Cardiac fibroblast (primary cell): ENCODE measurements around the gene PCDH9.
"Not testable (repeated sequence)": the region's sequence is repeated elsewhere in the genome, so short reads cannot be mapped to it uniquely, and the experiment has no call there.

ENCODE experiments used
- DNase-seq, 2 donors: peaks; one replicate each; pipeline versions ENCODE4 v3.0.0 to v3.0.0-alpha.2; 2010; ENCODE audit warnings: low read depth in 2 of 2
- H3K4me3 ChIP-seq, 2 donors: replicated peaks in 1 of 2; 1 replicate in 1 of 2; 2 replicates in 1 of 2; pipeline ENCODE4 v1.5.1; 2011; ENCODE audit warnings: low read depth in 2 of 2, low read length in 2 of 2, mild to moderate bottlenecking in 2 of 2, moderate library complexity in 1 of 2
- CTCF ChIP-seq: IDR thresholded peaks from one replicate; pipeline ENCODE4 v1.5.1; 2011; ENCODE audit warnings: low read depth, mild to moderate bottlenecking, low read length, inconsistent platforms

PCDH9 gene

DNA sequence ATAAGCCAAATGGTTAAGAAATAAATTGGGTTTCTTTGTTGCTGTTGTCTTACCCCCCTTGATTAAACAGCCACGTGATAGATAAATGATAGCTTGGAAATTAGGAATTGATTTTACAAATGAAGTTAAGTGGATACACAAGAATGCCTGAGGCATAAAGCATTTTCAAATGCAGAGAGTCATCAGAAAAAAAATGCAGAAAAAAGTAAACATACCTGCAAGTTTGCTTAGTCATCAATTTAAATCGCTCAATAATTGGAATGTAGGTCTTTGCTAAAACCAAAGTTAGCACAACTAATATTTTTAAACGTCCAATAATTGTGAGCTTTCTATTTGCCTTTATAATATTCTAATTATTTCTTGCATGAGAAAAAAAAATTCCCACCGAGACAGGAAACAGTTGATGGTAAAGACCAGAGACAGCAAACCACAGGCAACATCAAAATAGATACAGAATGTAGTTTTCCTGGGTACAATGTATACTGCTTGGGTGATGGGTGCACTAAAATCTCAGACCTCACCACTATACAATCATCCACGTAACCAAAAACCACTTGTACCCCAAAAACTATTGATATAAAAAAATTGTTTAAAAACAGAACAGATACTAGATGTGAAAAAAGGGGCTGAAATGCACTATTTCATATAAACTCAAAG is 924.0 kb downstream of the PCDH9 start:
- H3K4me3 ChIP-seq, result no peak overlapping the region
- DNase-seq, result no peak
- TF ChIP-seq CTCF, result no peak

GRCh38 chr13:66301482-66301881 is 928.7 kb downstream of the PCDH9 start:
- H3K4me3 ChIP-seq, result no peak overlapping the region
- DNase-seq, result no peak
- TF ChIP-seq CTCF, result no peak

DNA sequence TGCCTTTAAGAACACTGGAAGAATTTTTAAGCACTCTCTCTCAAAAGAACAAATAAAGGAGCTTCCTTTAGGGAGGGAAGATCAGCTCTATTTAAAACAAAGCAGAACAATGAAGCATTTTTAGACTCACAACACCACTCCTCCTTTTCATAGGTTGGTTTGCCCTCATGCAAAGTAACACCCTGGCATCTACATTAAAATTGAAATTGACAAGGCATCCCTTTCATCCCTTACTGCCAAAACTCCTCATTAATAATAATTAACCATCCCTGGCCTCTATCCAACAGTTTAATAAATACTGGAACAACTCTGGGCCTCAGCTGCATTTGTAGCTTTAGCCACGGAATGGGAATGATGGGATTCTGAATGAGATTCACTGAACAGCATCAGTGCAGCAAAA is 929.1 kb downstream of the PCDH9 start:
- no peak for DNase-seq
- TF ChIP-seq CTCF, result no peak
- no peak overlapping the region for H3K4me3 ChIP-seq

DNA sequence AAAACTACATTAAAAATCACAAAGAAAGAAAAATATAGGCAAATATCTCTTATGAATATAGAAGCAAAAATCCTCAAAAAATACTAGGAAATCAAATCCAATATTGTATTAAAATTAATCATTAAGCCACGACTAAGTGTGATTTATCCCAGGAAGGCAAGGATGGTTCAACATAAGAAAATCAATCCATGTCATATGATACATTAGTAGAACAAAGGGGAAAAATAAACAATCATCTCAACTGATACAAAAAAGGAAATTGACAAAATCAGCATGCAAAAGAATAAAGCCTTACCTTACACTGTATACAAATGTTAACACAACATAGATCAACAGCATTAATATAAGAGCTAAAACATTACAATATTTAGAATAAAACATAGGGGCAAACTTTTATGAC is 933.3 kb downstream of the PCDH9 start:
- TF ChIP-seq CTCF, result no peak
- H3K4me3 ChIP-seq, result no peak overlapping the region
- no peak for DNase-seq

DNA sequence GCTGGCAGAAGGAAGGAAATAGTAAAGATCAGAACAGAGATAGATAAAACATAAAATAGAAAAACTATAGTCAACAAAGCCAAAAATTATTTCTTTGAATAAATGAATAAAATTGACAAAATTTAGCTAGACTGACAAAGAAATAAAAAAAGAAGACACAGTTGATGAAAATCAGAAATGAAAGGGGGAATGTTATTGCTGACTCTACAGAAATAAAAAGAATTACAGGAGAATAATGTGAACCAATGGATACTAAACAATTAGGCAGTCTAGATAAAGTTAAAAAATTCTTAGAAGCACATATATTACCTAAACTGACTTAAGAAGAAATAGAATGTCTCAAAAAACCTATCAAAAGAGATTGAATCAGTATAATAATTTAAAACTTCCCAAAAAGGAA is 933.8 kb downstream of the PCDH9 start:
- DNase-seq, result no peak
- H3K4me3 ChIP-seq, result no peak overlapping the region
- TF ChIP-seq CTCF, result no peak

GRCh38 chr13:66286806-66287205 is 943.3 kb downstream of the PCDH9 start:
- DNase-seq, result not testable (repeated sequence)

GRCh38 chr13:66275416-66275815 is 954.7 kb downstream of the PCDH9 start:
- TF ChIP-seq CTCF, result no peak
- no peak for DNase-seq
- H3K4me3 ChIP-seq, result no peak overlapping the region

More at GRCh38 chr13:66286806-66287205, 943.3 kb downstream of the PCDH9 start:
- H3K4me3 ChIP-seq, result not testable (repeated sequence)
